HEK293 (cell line): ENCODE results near the gene HSPB6.

Source experiments
- CTCF ChIA-PET: fragments of 350-600 bp; formaldehyde crosslinking; extraction: SDS; loops from one replicate; lab custom pipeline; 2021; ENCODE audit warnings: antibody characterized with exemption; lab: Yijun Ruan, JAX
- POLR2A ChIA-PET: fragments of 300-600 bp; formaldehyde crosslinking; extraction: SDS; loops from one replicate; lab custom pipeline; 2020; ENCODE audit warnings: antibody characterized with exemption, inconsistent platforms; lab: Yijun Ruan, JAX
- H3K27ac ChIP-seq: fragments of 200-500 bp; sonication (Bioruptor generic); 2 replicates; pipeline ENCODE4 v1.5.1; 2014; ENCODE audit warnings: low read depth, low read length, control low read depth, inconsistent platforms; ENCODE audit errors: extremely low read depth
- H3K36me3 ChIP-seq, 2 experiments: fragments of 200-500 bp in 1 of 2; sonication (Bioruptor generic) in 1 of 2; 1 replicate in 1 of 2; 2 replicates in 1 of 2; pipeline ENCODE4 v1.5.1; 2014 to 2017; ENCODE audit warnings: inconsistent platforms in 2 of 2, low read length in 2 of 2; ENCODE audit not compliant: control insufficient read depth in 2 of 2, insufficient read depth in 1 of 2
- H3K4me1 ChIP-seq: fragments of 200-500 bp; sonication (Bioruptor generic); 2 replicates; pipeline ENCODE4 v1.5.1; 2014; ENCODE audit warnings: mild to moderate bottlenecking, low read length, inconsistent platforms; ENCODE audit not compliant: control insufficient read depth, insufficient read depth
- H3K4me3 ChIP-seq: 2 replicates; pipeline ENCODE4 v1.5.1; 2011; ENCODE audit warnings: low read depth, mild to moderate bottlenecking, control low read depth, low read length, moderate library complexity
- H3K9me3 ChIP-seq: fragments of 200-500 bp; sonication (Bioruptor generic); 2 replicates; pipeline ENCODE4 v1.5.1; 2014; ENCODE audit warnings: low read depth, low read length, inconsistent platforms; ENCODE audit not compliant: control insufficient read depth, insufficient read depth
- BCL11B ChIP-seq: fragments of 450-650 bp; formaldehyde crosslinking; IDR thresholded peaks from 2 replicates; pipeline ENCODE4 v1.5.1; 2016; ENCODE audit warnings: low read depth, missing biosample characterization, missing genetic modification characterization
- CTCF ChIP-seq: fragments of 450-650 bp; formaldehyde crosslinking; IDR thresholded peaks from 2 replicates; pipeline ENCODE4 v1.5.1; 2016; ENCODE audit warnings: missing biosample characterization, missing genetic modification characterization
- EGR2 ChIP-seq: fragments of 450-650 bp; formaldehyde crosslinking; IDR thresholded peaks from 2 replicates; pipeline ENCODE4 v1.5.1; 2016; ENCODE audit warnings: low read depth, missing biosample characterization, missing genetic modification characterization
- GLIS1 ChIP-seq: fragments of 450-650 bp; formaldehyde crosslinking; IDR thresholded peaks from 2 replicates; pipeline ENCODE4 v1.5.1; 2016; ENCODE audit warnings: missing biosample characterization, missing genetic modification characterization
- GLIS2 ChIP-seq: fragments of 450-650 bp; formaldehyde crosslinking; IDR thresholded peaks from 2 replicates; pipeline ENCODE4 v1.5.1; 2016; ENCODE audit warnings: missing biosample characterization, missing genetic modification characterization
- HIC1 ChIP-seq: fragments of 450-650 bp; formaldehyde crosslinking; IDR thresholded peaks from 2 replicates; pipeline ENCODE4 v1.5.1; 2016; ENCODE audit warnings: missing biosample characterization, missing genetic modification characterization
- MEIS1 ChIP-seq: sonication (generic); formaldehyde crosslinking; IDR thresholded peaks from 2 replicates; pipeline ENCODE4 v1.8.1; 2022; ENCODE audit warnings: missing genetic modification reagents, mild to moderate bottlenecking, borderline replicate concordance
- REPIN1 ChIP-seq: fragments of 450-650 bp; formaldehyde crosslinking; IDR thresholded peaks from 2 replicates; pipeline ENCODE4 v1.5.1; 2017; ENCODE audit warnings: missing biosample characterization, missing genetic modification characterization, low read depth
- REST ChIP-seq: fragments of 450-650 bp; formaldehyde crosslinking; IDR thresholded peaks from 2 replicates; pipeline ENCODE4 v1.5.1; 2016; ENCODE audit warnings: missing biosample characterization, missing genetic modification characterization
- SCRT2 ChIP-seq: fragments of 450-650 bp; formaldehyde crosslinking; IDR thresholded peaks from 2 replicates; pipeline ENCODE4 v1.5.1; 2016; ENCODE audit warnings: missing biosample characterization, missing genetic modification characterization
- ZFHX2 ChIP-seq: fragments of 450-650 bp; formaldehyde crosslinking; conservative IDR thresholded peaks from 2 replicates; pipeline ENCODE4 v1.5.1; 2016; ENCODE audit warnings: missing biosample characterization, missing genetic modification characterization
- ZIC2 ChIP-seq: fragments of 450-650 bp; formaldehyde crosslinking; IDR thresholded peaks from 2 replicates; pipeline ENCODE4 v1.5.1; 2016; ENCODE audit warnings: missing biosample characterization, missing genetic modification characterization
- ZNF10 ChIP-seq: fragments of 450-650 bp; formaldehyde crosslinking; IDR thresholded peaks from 2 replicates; pipeline ENCODE4 v1.5.1; 2017; ENCODE audit warnings: missing biosample characterization, missing genetic modification characterization
- ZNF121 ChIP-seq: fragments of 450-650 bp; formaldehyde crosslinking; IDR thresholded peaks from 2 replicates; pipeline ENCODE4 v1.5.1; 2016; ENCODE audit warnings: missing biosample characterization, missing genetic modification characterization
- ZNF341 ChIP-seq: fragments of 450-650 bp; formaldehyde crosslinking; IDR thresholded peaks from 2 replicates; pipeline ENCODE4; 2016; ENCODE audit warnings: low read depth, missing biosample characterization, missing genetic modification characterization
- ZNF366 ChIP-seq: fragments of 450-650 bp; formaldehyde crosslinking; conservative IDR thresholded peaks from 2 replicates; pipeline ENCODE4 v1.5.1; 2016; ENCODE audit warnings: missing biosample characterization, missing genetic modification characterization
- ZNF423 ChIP-seq: fragments of 450-650 bp; formaldehyde crosslinking; IDR thresholded peaks from 2 replicates; pipeline ENCODE4 v1.5.1; 2016; ENCODE audit warnings: missing biosample characterization, missing genetic modification characterization
- ZNF518A ChIP-seq: fragments of 450-650 bp; formaldehyde crosslinking; conservative IDR thresholded peaks from 2 replicates; pipeline ENCODE4 v1.5.1; 2016; ENCODE audit warnings: low read depth, missing biosample characterization, missing genetic modification characterization
- ZNF549 ChIP-seq: fragments of 450-650 bp; IDR thresholded peaks from 2 replicates; pipeline ENCODE4 v1.5.1; 2018; ENCODE audit warnings: missing biosample characterization, missing genetic modification characterization, mild to moderate bottlenecking, inconsistent platforms, moderate library complexity
- ZNF704 ChIP-seq: fragments of 450-650 bp; formaldehyde crosslinking; IDR thresholded peaks from 2 replicates; pipeline ENCODE4 v1.5.1; 2016; ENCODE audit warnings: missing biosample characterization, missing genetic modification characterization
- ZNF777 ChIP-seq: fragments of 450-650 bp; formaldehyde crosslinking; IDR thresholded peaks from 2 replicates; pipeline ENCODE4 v1.5.1; 2017; ENCODE audit warnings: missing biosample characterization, missing genetic modification characterization, borderline replicate concordance

Gene HSPB6

GRCh38 chr19:35782589-35782988 lies 25.8 kb upstream of the HSPB6 start:
- POLR2A ChIA-PET, result interaction anchor here (1.1 kb wide), 1 partner anchor 21 kb away, joined by 3 read pairs; no protein-coding TSS in a partner anchor
- H3K4me3 ChIP-seq, result no peak overlapping the region
- H3K36me3 ChIP-seq, result peaks cover 43 to 47% of the 10 kb centered on the region in 2 experiments
- H3K27ac ChIP-seq, result no peak overlapping the region
- H3K9me3 ChIP-seq, result no peaks in the 10 kb centered on the region
- no peaks in the 10 kb centered on the region for H3K4me1 ChIP-seq
- CTCF ChIA-PET, result no interaction called here
- TF ChIP-seq ZNF549 (tag by site-specific recombination) (no peak), HIC1 (tag by site-specific recombination) (peak; percentile 43; the same call in 1 of the 2 replicates), EGR2 (tag by site-specific recombination) (no peak), REST (tag by site-specific recombination) (no peak)

- ChIA-PET CTCF (interaction anchor here (0.6 kb wide), 1 partner anchor 33 kb away, joined by 3 read pairs; the partner anchor contains the start of gene LIN37), POLR2A (interaction anchor here (0.9 to 1.1 kb wide), 2 partner anchors 8 to 20 kb away, joined by 3 to 8 read pairs; no protein-coding TSS in a partner anchor)
- no peak overlapping the region for H3K4me3 ChIP-seq
- no peaks in the 10 kb centered on the region for H3K9me3 ChIP-seq
- no peaks in the 10 kb centered on the region; the same call in 1 of the 2 replicates for H3K4me1 ChIP-seq
- H3K27ac ChIP-seq, result no peak overlapping the region
- H3K36me3 ChIP-seq, result peaks cover 43 to 48% of the 10 kb centered on the region in 2 experiments
- TF ChIP-seq GLIS1 (tag by site-specific recombination) (peak; percentile 89), ZNF10 (tag by site-specific recombination) (no peak), ZNF121 (tag by site-specific recombination) (no peak), GLIS2 (tag by site-specific recombination) (peak; percentile 70), REPIN1 (tag by site-specific recombination) (no peak), ZIC2 (tag by site-specific recombination) (peak; percentile 82), ZNF341 (tag by site-specific recombination) (peak; percentile 54), CTCF (tag by site-specific recombination) (no peak), BCL11B (no peak), ZNF518A (tag by site-specific recombination) (no peak), ZNF423 (no peak), ZNF777 (tag by site-specific recombination) (no peak), ZNF704 (tag by site-specific recombination) (no peak), SCRT2 (tag by site-specific recombination) (0 out of 2 replicates have a peak, but pooled peaks have one; percentile 8), ZNF366 (tag by site-specific recombination) (no peak), ZFHX2 (tag by site-specific recombination) (no peak), MEIS1 (no peak)
Observed at GRCh38 chr19:35781650-35782049, 24.8 kb upstream of the HSPB6 start.
